IMR-90 (cell line): ENCODE measurements around the gene ULK1. TPM values are rescaled to one million over a fixed set of nuclear protein-coding genes. Genes with fewer than 3 reads are reported as not detected.

Source experiments
- ATAC-seq: fragments of 200-7000 bp; cut with Tn5 transposase; 2 replicates; pipeline ENCODE4 v1.9.1; 2020; ENCODE audit warnings: low read depth, mild to moderate bottlenecking, moderate library complexity
- BruUV-seq: library from RNA; stranded (reverse); fragments of 400-500 nt; replicated peaks from 2 replicates; lab custom pipeline; 2021; lab: Mats Ljungman, UMichigan
- CTCF ChIA-PET: fragments of 300-600 bp; formaldehyde crosslinking; extraction: SDS; loops from one replicate; lab custom pipeline; 2021; ENCODE audit warnings: antibody characterized with exemption; lab: Yijun Ruan, JAX
- POLR2A ChIA-PET: fragments of 300-600 bp; sonication (Branson Sonifier 250); formaldehyde crosslinking; loops from one replicate; lab custom pipeline; 2022; ENCODE audit warnings: antibody characterized with exemption; ENCODE audit not compliant: unreplicated experiment; lab: Charles Lee
- DNase-seq: peaks from one replicate; pipeline ENCODE4 v3.0.0; 2013
- H2AFZ ChIP-seq: replicated peaks from 2 replicates; pipeline ENCODE3; 2013; ENCODE audit warnings: low read length, mild to moderate bottlenecking; ENCODE audit not compliant: poor library complexity
- H2AK5ac ChIP-seq: 2 replicates; pipeline ENCODE4 v1.6.1; 2013; ENCODE audit warnings: low read depth, low read length, inconsistent platforms
- H2AK9ac ChIP-seq: replicated peaks from 2 replicates; pipeline ENCODE3; 2013; ENCODE audit warnings: mild to moderate bottlenecking, low read depth, low read length, moderate library complexity; ENCODE audit not compliant: poor library complexity
- H2BK120ac ChIP-seq: 2 replicates; pipeline ENCODE4 v1.6.1; 2013; ENCODE audit warnings: low read depth, low read length, inconsistent platforms
- H2BK15ac ChIP-seq: 3 replicates; pipeline ENCODE4 v1.6.1; 2013; ENCODE audit warnings: low read depth, low read length, inconsistent platforms
- H2BK20ac ChIP-seq: 2 replicates; pipeline ENCODE4 v1.6.1; 2013; ENCODE audit warnings: low read depth, mild to moderate bottlenecking, inconsistent platforms, low read length, moderate library complexity
- H2BK5ac ChIP-seq: 2 replicates; pipeline ENCODE4 v1.6.1; 2013; ENCODE audit warnings: mild to moderate bottlenecking, low read depth, low read length, inconsistent platforms; ENCODE audit not compliant: poor library complexity, severe bottlenecking
- H3K14ac ChIP-seq: replicated peaks from 2 replicates; pipeline ENCODE4 v1.6.1; 2013; ENCODE audit warnings: low read depth, low read length, inconsistent platforms
- H3K18ac ChIP-seq: 2 replicates; pipeline ENCODE4 v1.6.1; 2013; ENCODE audit warnings: low read depth, low read length, control low read depth
- H3K23ac ChIP-seq: 2 replicates; pipeline ENCODE4 v1.6.1; 2013; ENCODE audit warnings: low read depth, low read length, inconsistent platforms
- H3K27ac ChIP-seq: 2 replicates; pipeline ENCODE4 v1.5.1; 2013; ENCODE audit warnings: mild to moderate bottlenecking, control low read depth, low read length; ENCODE audit not compliant: insufficient read depth
- H3K27me3 ChIP-seq: 2 replicates; pipeline ENCODE4 v1.6.1; 2013; ENCODE audit warnings: low read length; ENCODE audit not compliant: control insufficient read depth, insufficient read depth
- H3K36me3 ChIP-seq: 2 replicates; pipeline ENCODE4 v1.6.1; 2013; ENCODE audit warnings: low read length, mixed read lengths; ENCODE audit not compliant: control insufficient read depth, insufficient read depth
- H3K4ac ChIP-seq: 2 replicates; pipeline ENCODE4 v1.6.1; 2013; ENCODE audit warnings: low read depth, low read length, inconsistent platforms
- H3K4me1 ChIP-seq: 2 replicates; pipeline ENCODE4 v1.6.1; 2013; ENCODE audit warnings: low read length, mixed read lengths; ENCODE audit not compliant: control insufficient read depth, insufficient read depth
- H3K4me2 ChIP-seq: 2 replicates; pipeline ENCODE4 v1.6.1; 2013; ENCODE audit warnings: low read depth, mild to moderate bottlenecking, control low read depth, low read length, moderate library complexity
- H3K4me3 ChIP-seq: 2 replicates; pipeline ENCODE4 v1.5.1; 2013; ENCODE audit warnings: low read depth, mild to moderate bottlenecking, control low read depth, low read length, moderate library complexity; ENCODE audit not compliant: insufficient read depth
- H3K56ac ChIP-seq: 2 replicates; pipeline ENCODE4 v1.6.1; 2013; ENCODE audit warnings: low read length, inconsistent platforms; ENCODE audit not compliant: insufficient read depth; ENCODE audit errors: extremely low read depth
- H3K79me1 ChIP-seq, 2 experiments: 2 replicates each; pipeline ENCODE4 v1.6.1; 2013; ENCODE audit warnings: low read length in 2 of 2, inconsistent platforms in 1 of 2, low read depth in 1 of 2
- H3K9ac ChIP-seq: 2 replicates; pipeline ENCODE4 v1.6.1; 2013; ENCODE audit warnings: low read depth, low read length, control low read depth
- H3K9me1 ChIP-seq: 2 replicates; pipeline ENCODE4 v1.6.1; 2013; ENCODE audit warnings: low read length, inconsistent platforms; ENCODE audit not compliant: insufficient read depth
- H3K9me3 ChIP-seq: 2 replicates; pipeline ENCODE4 v1.6.1; 2013; ENCODE audit warnings: low read length; ENCODE audit not compliant: control insufficient read depth, insufficient read depth
- H4K20me1 ChIP-seq: 2 replicates; pipeline ENCODE4 v1.6.1; 2013; ENCODE audit warnings: low read length, inconsistent platforms; ENCODE audit not compliant: insufficient read depth
- H4K5ac ChIP-seq: 2 replicates; pipeline ENCODE4 v1.6.1; 2013; ENCODE audit warnings: mild to moderate bottlenecking, low read depth, low read length, control low read depth
- H4K8ac ChIP-seq, 2 experiments: 2 replicates each; pipeline ENCODE4 v1.6.1; 2013; ENCODE audit warnings: low read depth in 2 of 2, low read length in 2 of 2, control low read depth in 1 of 2, inconsistent platforms in 1 of 2
- H4K91ac ChIP-seq: 2 replicates; pipeline ENCODE4 v1.6.1; 2013; ENCODE audit warnings: low read depth, low read length, inconsistent platforms; ENCODE audit not compliant: insufficient read depth
- CHD1 ChIP-seq: IDR thresholded peaks from 2 replicates; pipeline ENCODE4 v1.6.1; 2012; ENCODE audit warnings: low read depth, low read length, improper control_type of control experiment
- MAFK ChIP-seq: IDR thresholded peaks from 2 replicates; pipeline ENCODE4 v1.6.1; 2012; ENCODE audit warnings: low read depth, low read length, improper control_type of control experiment
- RCOR1 ChIP-seq: IDR thresholded peaks from 2 replicates; pipeline ENCODE4 v1.6.1; 2012; ENCODE audit warnings: mild to moderate bottlenecking, low read length, improper control_type of control experiment; ENCODE audit not compliant: insufficient replicate concordance
- USF2 ChIP-seq: fragments of 150-350 bp; IDR thresholded peaks from 2 replicates; pipeline ENCODE4 v1.6.1; 2017; ENCODE audit warnings: mild to moderate bottlenecking, antibody characterized with exemption, low read length, low read depth
- WGBS, 2 experiments: methylation state at CpG; one replicate each; pipeline versions ENCODE4 v1.1.5 to v1.1.7; 2013; ENCODE audit warnings: missing lambda C conversion rate in 2 of 2; ENCODE audit not compliant: insufficient read length in 1 of 2; ENCODE audit errors: extremely low coverage in 2 of 2; 5-methylcytosine and 5-hydroxymethylcytosine counted together
- dilution Hi-C: fragments of 300-500 bp; cut with HindIII; formaldehyde crosslinking; loops from one replicate; pipeline ENCODE4 v1.14.3; 2018; ENCODE audit warnings: low sequenced_read_pairs; ENCODE audit not compliant: unreplicated experiment
- in situ Hi-C: fragments of 300-500 bp; cut with MboI; formaldehyde crosslinking; loops from 3 replicates; pipeline ENCODE4 v1.14.3; 2019; ENCODE audit warnings: low sequenced_read_pairs, inconsistent platforms, mixed read lengths
- intact Hi-C: fragments of 100-400 bp; cut with micrococcal nuclease; formaldehyde crosslinking; loops from 2 replicates; pipeline ENCODE4 v1.10.0; 2022
- polyA plus RNA-seq, 3 experiments: library from polyadenylated mRNA; depleted of rRNA; stranded (reverse); fragments of >200 nt; gene quantifications; 2 replicates each; pipeline ENCODE4 v1.2.3, GENCODE V29; 2012; ENCODE audit warnings: low replicate concordance in 1 of 3
- total RNA-seq: library from RNA; depleted of rRNA; stranded (reverse); fragments of >200 nt; gene quantifications from 2 replicates; pipeline ENCODE4 v1.2.3, GENCODE V29; 2012

Gene ULK1
- total and polyA plus RNA-seq, 2 of the 4 experiments (the other 2 are of a cell fraction) = 1.8 to 19.2 TPM

GRCh38 chr12:131905081-131905629 is 10.7 kb downstream of the ULK1 start:
- Histone ChIP-seq H3K79me1 (peaks cover 12 to 51% of the 10 kb centered on the region in 2 experiments), H2BK120ac (no peak overlapping the region), H3K4ac (no peak overlapping the region), H4K5ac (no peak overlapping the region), H4K91ac (no peak overlapping the region), H2AFZ (no peak overlapping the region), H3K9me3 (no peaks in the 10 kb centered on the region), H3K23ac (no peak overlapping the region), H2BK20ac (no peak overlapping the region), H3K4me1 (no peaks in the 10 kb centered on the region), H2AK9ac (no peak overlapping the region), H2BK15ac (no peak overlapping the region), H3K56ac (no peak overlapping the region), H2AK5ac (no peak overlapping the region), H4K20me1 (peaks cover 49% of the 10 kb centered on the region), H2BK5ac (no peak overlapping the region), H3K4me2 (no peak overlapping the region), H3K9me1 (0 out of 2 replicates have a peak, but pooled peaks cover 3% of the 10 kb centered on the region), H3K14ac (no peak overlapping the region), H3K27ac (no peak overlapping the region), H4K8ac (no peak overlapping the region), H3K9ac (no peak overlapping the region), H3K27me3 (no peaks in the 10 kb centered on the region), H3K18ac (no peak overlapping the region), H3K4me3 (no peak overlapping the region), H3K36me3 (peaks cover 33% of the 10 kb centered on the region)
- ATAC-seq (no peak), DNase-seq (no peak)
- no TSS peak for BruUV-seq
- ChIA-PET POLR2A (no interaction called here), CTCF (no interaction called here)
- WGBS, 2 experiments = 100% methylated on average over 2 of the region's 13 CpGs; no CpG with 5 or more reads in 1 of the 2 experiments
- TF ChIP-seq MAFK (no peak), RCOR1 (no peak), CHD1 (no peak), USF2 (no peak)
- intact Hi-C loops = no loop called here
- dilution Hi-C loops = no loop called here
- in situ Hi-C loops = no loop called here
